ENCODE results near the gene ADAR. TPM values are rescaled to one million over a fixed set of nuclear protein-coding genes. Genes with fewer than 3 reads are reported as not detected.

Gene ADAR, protein sequence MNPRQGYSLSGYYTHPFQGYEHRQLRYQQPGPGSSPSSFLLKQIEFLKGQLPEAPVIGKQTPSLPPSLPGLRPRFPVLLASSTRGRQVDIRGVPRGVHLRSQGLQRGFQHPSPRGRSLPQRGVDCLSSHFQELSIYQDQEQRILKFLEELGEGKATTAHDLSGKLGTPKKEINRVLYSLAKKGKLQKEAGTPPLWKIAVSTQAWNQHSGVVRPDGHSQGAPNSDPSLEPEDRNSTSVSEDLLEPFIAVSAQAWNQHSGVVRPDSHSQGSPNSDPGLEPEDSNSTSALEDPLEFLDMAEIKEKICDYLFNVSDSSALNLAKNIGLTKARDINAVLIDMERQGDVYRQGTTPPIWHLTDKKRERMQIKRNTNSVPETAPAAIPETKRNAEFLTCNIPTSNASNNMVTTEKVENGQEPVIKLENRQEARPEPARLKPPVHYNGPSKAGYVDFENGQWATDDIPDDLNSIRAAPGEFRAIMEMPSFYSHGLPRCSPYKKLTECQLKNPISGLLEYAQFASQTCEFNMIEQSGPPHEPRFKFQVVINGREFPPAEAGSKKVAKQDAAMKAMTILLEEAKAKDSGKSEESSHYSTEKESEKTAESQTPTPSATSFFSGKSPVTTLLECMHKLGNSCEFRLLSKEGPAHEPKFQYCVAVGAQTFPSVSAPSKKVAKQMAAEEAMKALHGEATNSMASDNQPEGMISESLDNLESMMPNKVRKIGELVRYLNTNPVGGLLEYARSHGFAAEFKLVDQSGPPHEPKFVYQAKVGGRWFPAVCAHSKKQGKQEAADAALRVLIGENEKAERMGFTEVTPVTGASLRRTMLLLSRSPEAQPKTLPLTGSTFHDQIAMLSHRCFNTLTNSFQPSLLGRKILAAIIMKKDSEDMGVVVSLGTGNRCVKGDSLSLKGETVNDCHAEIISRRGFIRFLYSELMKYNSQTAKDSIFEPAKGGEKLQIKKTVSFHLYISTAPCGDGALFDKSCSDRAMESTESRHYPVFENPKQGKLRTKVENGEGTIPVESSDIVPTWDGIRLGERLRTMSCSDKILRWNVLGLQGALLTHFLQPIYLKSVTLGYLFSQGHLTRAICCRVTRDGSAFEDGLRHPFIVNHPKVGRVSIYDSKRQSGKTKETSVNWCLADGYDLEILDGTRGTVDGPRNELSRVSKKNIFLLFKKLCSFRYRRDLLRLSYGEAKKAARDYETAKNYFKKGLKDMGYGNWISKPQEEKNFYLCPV
- total RNA-seq: 156 and 173 TPM in 2 replicates

GRCh38 chr1:154607609-154608396, at the start of gene ADAR:
Gene ADAR (minus strand): TSS chr1:154608186. CDS start chr1:154608006, 180 bp downstream.

DNA sequence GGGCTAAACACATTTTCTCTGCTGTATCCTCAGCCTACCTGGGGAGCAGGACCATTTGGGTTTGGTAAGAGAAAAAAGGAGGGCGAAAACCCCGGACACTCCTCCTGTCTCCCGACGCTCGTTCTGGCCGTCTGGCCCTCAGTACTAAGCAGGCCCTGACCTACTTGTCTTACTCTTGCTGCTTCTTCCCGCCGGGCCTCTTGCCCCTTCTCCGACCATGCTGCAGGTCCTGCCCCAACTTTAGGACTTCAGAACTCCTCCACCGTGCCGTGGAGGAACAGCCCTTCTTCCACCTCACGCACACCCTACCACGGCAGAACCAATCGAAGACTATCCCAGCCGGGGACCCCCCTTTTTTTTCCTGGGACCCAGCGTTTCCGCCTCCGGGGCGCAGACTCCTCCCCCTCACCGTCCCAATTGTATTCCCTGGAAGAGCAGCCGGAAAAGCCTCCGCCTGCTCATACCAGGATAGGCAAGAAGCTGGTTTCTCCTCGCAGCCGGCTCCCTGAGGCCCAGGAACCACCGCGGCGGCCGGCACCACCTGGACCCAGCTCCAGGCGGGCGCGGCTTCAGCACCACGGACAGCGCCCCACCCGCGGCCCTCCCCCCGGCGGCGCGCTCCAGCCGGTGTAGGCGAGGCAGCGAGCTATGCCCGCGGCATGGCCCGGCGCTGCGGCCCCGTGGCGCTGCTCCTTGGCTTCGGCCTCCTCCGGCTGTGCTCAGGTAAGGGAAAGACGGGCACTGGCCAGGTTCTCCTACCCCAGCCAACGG, 40.4 kb downstream of the ADAR start, which contains the start of gene CHRNB2:
Gene CHRNB2 (plus strand): TSS at position 393 of the 771 bp plus-strand sequence. CDS start 267 bp downstream, at position 660.

GRCh38 chr1:154557939-154558719, 49.9 kb downstream of the ADAR start, which contains the start of gene UBE2Q1:
Gene UBE2Q1 (minus strand): TSS chr1:154558662. CDS start chr1:154558553, 109 bp downstream.

Other genes with a start within 250 kb of the ADAR start
- 25.7 and 29.7 TPM in 2 replicates for gene IL6R, start 202.8 kb downstream of the ADAR start, total RNA-seq
- gene TDRD10, start 106.0 kb downstream of the ADAR start, total RNA-seq: not detected in 2 replicates
- gene SHE, start 105.8 kb downstream of the ADAR start, total RNA-seq: 0.12 TPM in 1 of 2 replicates, not detected in the other
- gene UBE2Q1, start 49.5 kb downstream of the ADAR start, total RNA-seq: 28.4 and 30.0 TPM in 2 replicates
- under 0.01 and 0.16 TPM in 2 replicates for gene CHRNB2, start 40.4 kb downstream of the ADAR start, total RNA-seq

All from hair follicle dermal papilla cell (primary cell).